Liver (tissue), 3 donors: ENCODE results near the gene CDK1.
"Not testable (repeated sequence)": the region's sequence is repeated elsewhere in the genome, so short reads cannot be mapped to it uniquely, and the experiment has no call there.

Experiments
- CTCF ChIP-seq: fragments of 150-350 bp; IDR thresholded peaks from 2 replicates; pipeline ENCODE4 v1.5.1; 2017; ENCODE audit warnings: improper control_type of control experiment, low read depth, low read length; ENCODE audit not compliant: missing input control
- EGR1 ChIP-seq, 2 donors: IDR thresholded peaks; 2 replicates each; pipeline ENCODE4 v1.6.1; 2016 to 2018; ENCODE audit warnings: antibody characterized with exemption in 2 of 2, low read depth in 2 of 2
- FOXA1 ChIP-seq: IDR thresholded peaks from 2 replicates; pipeline ENCODE4 v1.6.1; 2016; ENCODE audit warnings: antibody characterized with exemption
- GABPA ChIP-seq, 2 donors: IDR thresholded peaks in 1 of 2; conservative IDR thresholded peaks in 1 of 2; 2 replicates each; pipeline ENCODE4 v1.6.1; 2016; ENCODE audit warnings: antibody characterized with exemption in 2 of 2, mild to moderate bottlenecking in 1 of 2, moderate library complexity in 1 of 2
- RAD21 ChIP-seq, 2 donors: IDR thresholded peaks; 2 replicates each; pipeline ENCODE4 v1.6.1; 2016; ENCODE audit warnings: antibody characterized with exemption in 2 of 2, mild to moderate bottlenecking in 2 of 2
- REST ChIP-seq: IDR thresholded peaks from 2 replicates; pipeline ENCODE4 v1.6.1; 2016; ENCODE audit warnings: antibody characterized with exemption, mild to moderate bottlenecking
- TAF1 ChIP-seq: conservative IDR thresholded peaks from 2 replicates; pipeline ENCODE4 v1.6.1; 2016; ENCODE audit warnings: antibody characterized with exemption, mild to moderate bottlenecking
- YY1 ChIP-seq: IDR thresholded peaks from 2 replicates; pipeline ENCODE4 v1.6.1; 2016; ENCODE audit warnings: antibody characterized with exemption, mild to moderate bottlenecking
- TF ChIP-seq, protein P1 (sequence below): IDR thresholded peaks from 2 replicates; pipeline ENCODE4 v1.6.1; 2016; ENCODE audit warnings: antibody characterized with exemption
- donor health status: healthy.
- donor health status: healthy.

DNA sequence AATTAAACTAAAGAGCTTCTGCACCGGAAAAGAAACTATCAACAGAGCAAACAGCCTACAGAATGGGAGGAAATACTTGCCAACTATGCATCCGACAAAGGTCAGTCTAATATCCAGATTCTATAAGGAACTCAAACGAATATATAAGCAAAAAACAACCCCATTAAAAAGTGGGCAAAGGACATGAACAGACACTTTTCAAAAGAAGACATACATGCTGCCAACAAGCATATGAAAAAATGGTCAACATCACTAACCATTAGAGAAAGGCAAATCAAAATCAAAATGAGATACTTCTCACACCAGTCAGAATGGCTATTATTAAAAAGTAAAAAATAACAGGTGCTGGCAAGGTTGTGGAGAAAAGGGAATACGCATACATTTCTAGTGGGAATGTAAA is 53.9 kb downstream of the CDK1 start:
- TF ChIP-seq RAD21 (IDR thresholded peaks at IDR 0.05); REST; CTCF; GABPA (IDR thresholded peaks at IDR 0.05 in 1 of 2, conservative IDR thresholded peaks at IDR 0.05 in 1 of 2); EGR1 (IDR thresholded peaks at IDR 0.05; ENCODE audit: low read depth in 2 of 2); TAF1; YY1; FOXA1: not testable (repeated sequence)
- TF ChIP-seq, protein P1, sequence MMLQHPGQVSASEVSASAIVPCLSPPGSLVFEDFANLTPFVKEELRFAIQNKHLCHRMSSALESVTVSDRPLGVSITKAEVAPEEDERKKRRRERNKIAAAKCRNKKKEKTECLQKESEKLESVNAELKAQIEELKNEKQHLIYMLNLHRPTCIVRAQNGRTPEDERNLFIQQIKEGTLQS: not testable (repeated sequence)
